H1 (cell line): Measurements from ENCODE around the gene SSTR4. TPM values are rescaled to one million over a fixed set of nuclear protein-coding genes. Genes with fewer than 3 reads are reported as not detected.
"Not testable (repeated sequence)": the region's sequence is repeated elsewhere in the genome, so short reads cannot be mapped to it uniquely, and the experiment has no call there.

Experiments used
- CTCF ChIA-PET: fragments of 300-600 bp; sonication (Branson Sonifier 250); formaldehyde crosslinking; loops from one replicate; lab custom pipeline; 2021; ENCODE audit not compliant: partially characterized antibody; lab: Charles Lee
- POLR2A ChIA-PET: fragments of 300-600 bp; sonication (Branson Sonifier 250); formaldehyde crosslinking; loops from one replicate; lab custom pipeline; 2021; ENCODE audit warnings: inconsistent platforms; ENCODE audit not compliant: partially characterized antibody; lab: Charles Lee
- DNase-seq, 2 experiments: peaks; one replicate each; pipeline versions ENCODE4 v3.0.0 to v3.0.0-alpha.2; 2010 to 2022; ENCODE audit warnings: low spot score in 2 of 2, low read depth in 1 of 2, mixed read lengths in 1 of 2
- FAIRE-seq: peaks from 2 replicates; lab custom pipeline; 2011; peaks lifted over from hg19 to GRCh38; lab: Jason Lieb, UNC
- H2AFZ ChIP-seq: 2 replicates; pipeline ENCODE4 v1.8.1; 2012; ENCODE audit warnings: low read length, inconsistent platforms
- H2AK5ac ChIP-seq: 2 replicates; pipeline ENCODE4 v1.6.1; 2013; ENCODE audit warnings: low read depth, low read length
- H2BK120ac ChIP-seq: replicated peaks from 2 replicates; pipeline ENCODE3; 2013; ENCODE audit warnings: low read depth, low read length, inconsistent platforms
- H2BK12ac ChIP-seq: 2 replicates; pipeline ENCODE4 v1.6.1; 2013; ENCODE audit warnings: low read depth, low read length
- H2BK15ac ChIP-seq: 2 replicates; pipeline ENCODE4 v1.6.1; 2013; ENCODE audit warnings: low read length
- H2BK20ac ChIP-seq: 2 replicates; pipeline ENCODE4 v1.6.1; 2013; ENCODE audit warnings: low read length
- H2BK5ac ChIP-seq: 2 replicates; pipeline ENCODE4 v1.6.1; 2013; ENCODE audit warnings: low read depth, low read length
- H3K14ac ChIP-seq: 2 replicates; pipeline ENCODE4 v1.6.1; 2013; ENCODE audit warnings: inconsistent platforms; ENCODE audit not compliant: insufficient read length
- H3K18ac ChIP-seq: 2 replicates; pipeline ENCODE4 v1.6.1; 2013; ENCODE audit warnings: low read length; ENCODE audit errors: extremely low read depth
- H3K23ac ChIP-seq: 2 replicates; pipeline ENCODE4 v1.6.1; 2013; ENCODE audit warnings: inconsistent platforms; ENCODE audit not compliant: insufficient read length
- H3K23me2 ChIP-seq: 2 replicates; pipeline ENCODE4 v1.6.1; 2013; ENCODE audit warnings: low read depth, low read length
- H3K27ac ChIP-seq: 2 replicates; pipeline ENCODE4 v1.6.1; 2011; ENCODE audit warnings: low read depth, low read length, inconsistent platforms
- H3K27me3 ChIP-seq, 4 experiments: replicated peaks in 1 of 4; 1 replicate in 1 of 4; 2 replicates in 3 of 4; pipeline versions ENCODE4 v1.6.1 to v1.8.1; 2011 to 2013; ENCODE audit warnings: low read length in 3 of 4, mild to moderate bottlenecking in 3 of 4, inconsistent platforms in 2 of 4, mixed read lengths in 2 of 4, moderate library complexity in 1 of 4; ENCODE audit not compliant: control insufficient read depth in 3 of 4, insufficient read depth in 3 of 4; ENCODE audit errors: extremely low read depth in 1 of 4
- H3K36me3 ChIP-seq, 4 experiments: 2 replicates each; pipeline versions ENCODE4 v1.6.1 to v1.8.1; 2011 to 2013; ENCODE audit warnings: mild to moderate bottlenecking in 4 of 4, low read length in 3 of 4, moderate library complexity in 2 of 4, control low read depth in 1 of 4, inconsistent platforms in 1 of 4; ENCODE audit not compliant: insufficient read depth in 4 of 4, control insufficient read depth in 2 of 4
- H3K4ac ChIP-seq: replicated peaks from 2 replicates; pipeline ENCODE3; 2013; ENCODE audit warnings: low read length, low read depth, mixed read lengths, inconsistent platforms; ENCODE audit not compliant: insufficient read length
- H3K4me1 ChIP-seq, 4 experiments: replicated peaks in 1 of 4; 1 replicate in 1 of 4; 2 replicates in 3 of 4; pipeline versions ENCODE4 v1.6.1 to v1.8.1; 2011 to 2013; ENCODE audit warnings: low read length in 3 of 4, inconsistent platforms in 2 of 4, mixed read lengths in 1 of 4; ENCODE audit not compliant: insufficient read depth in 4 of 4, control insufficient read depth in 3 of 4
- H3K4me2 ChIP-seq, 2 experiments: 2 replicates each; pipeline versions ENCODE4 v1.6.1 to v1.8.1; 2011 to 2013; ENCODE audit warnings: low read depth in 2 of 2, low read length in 2 of 2, control low read depth in 1 of 2, inconsistent platforms in 1 of 2, mild to moderate bottlenecking in 1 of 2; ENCODE audit not compliant: insufficient read depth in 1 of 2
- H3K4me3 ChIP-seq, 4 experiments: fragments of 200-600, 300-600 bp in 1 of 4; sonication (generic), shearing (Covaris generic), sonication (Bioruptor Twin) in 1 of 4; 2 replicates each; pipeline versions ENCODE4 v1.5.1 to v1.8.1; 2011 to 2016; ENCODE audit warnings: low read length in 4 of 4, low read depth in 3 of 4, control low read depth in 2 of 4, inconsistent platforms in 2 of 4, mild to moderate bottlenecking in 2 of 4, mixed read lengths in 1 of 4, moderate library complexity in 1 of 4; ENCODE audit not compliant: insufficient read depth in 2 of 4; ENCODE audit errors: extremely low read depth in 1 of 4
- H3K56ac ChIP-seq: replicated peaks from 2 replicates; pipeline ENCODE3; 2013; ENCODE audit warnings: low read depth, mild to moderate bottlenecking, mixed read lengths, low read length, inconsistent platforms; ENCODE audit not compliant: insufficient read length
- H3K79me1 ChIP-seq: 2 replicates; pipeline ENCODE4 v1.6.1; 2013; ENCODE audit warnings: low read depth, low read length, control low read depth
- H3K79me2 ChIP-seq, 2 experiments: 2 replicates each; pipeline versions ENCODE4 v1.6.1 to v1.8.1; 2012 to 2013; ENCODE audit warnings: low read length in 2 of 2, mild to moderate bottlenecking in 2 of 2, inconsistent platforms in 1 of 2; ENCODE audit not compliant: insufficient read depth in 2 of 2, control insufficient read depth in 1 of 2
- H3K9ac ChIP-seq, 4 experiments: replicated peaks in 1 of 4; 1 replicate in 1 of 4; 2 replicates in 3 of 4; pipeline versions ENCODE4 v1.6.1 to v1.8.1; 2011 to 2013; ENCODE audit warnings: low read depth in 3 of 4, low read length in 3 of 4, control low read depth in 2 of 4, mild to moderate bottlenecking in 2 of 4, moderate library complexity in 2 of 4, inconsistent platforms in 1 of 4; ENCODE audit errors: extremely low read depth in 1 of 4
- H3K9me3 ChIP-seq, 2 experiments: 2 replicates each; pipeline versions ENCODE4 v1.6.1 to v1.8.1; 2012 to 2013; ENCODE audit warnings: mild to moderate bottlenecking in 2 of 2, moderate library complexity in 2 of 2, control low read depth in 1 of 2, inconsistent platforms in 1 of 2, low read depth in 1 of 2, low read length in 1 of 2, mixed read lengths in 1 of 2; ENCODE audit not compliant: insufficient read depth in 2 of 2
- H4K20me1 ChIP-seq, 2 experiments: replicated peaks in 1 of 2; 2 replicates each; pipeline versions ENCODE3 to v1.8.1; 2011 to 2013; ENCODE audit warnings: inconsistent platforms in 2 of 2, low read length in 2 of 2, mild to moderate bottlenecking in 1 of 2; ENCODE audit not compliant: insufficient read depth in 2 of 2, control insufficient read depth in 1 of 2
- H4K5ac ChIP-seq: 2 replicates; pipeline ENCODE4 v1.6.1; 2013; ENCODE audit warnings: low read length, low read depth, mixed read lengths, inconsistent platforms; ENCODE audit not compliant: insufficient read length
- H4K8ac ChIP-seq: 2 replicates; pipeline ENCODE4 v1.8.0; 2013; ENCODE audit warnings: mild to moderate bottlenecking, moderate library complexity, low read length, inconsistent platforms; ENCODE audit not compliant: insufficient read depth; ENCODE audit errors: extremely low read depth
- H4K91ac ChIP-seq: replicated peaks from 2 replicates; pipeline ENCODE3; 2013; ENCODE audit warnings: low read length, mixed read lengths, inconsistent platforms; ENCODE audit not compliant: insufficient read length
- BCL11A ChIP-seq, 2 experiments: IDR thresholded peaks; one replicate each; pipeline ENCODE4 v1.6.1; 2011; ENCODE audit warnings: low read depth in 2 of 2, low read length in 2 of 2, mild to moderate bottlenecking in 2 of 2
- CHD2 ChIP-seq: IDR thresholded peaks from 2 replicates; pipeline ENCODE4 v1.6.1; 2012; ENCODE audit warnings: low read length, improper control_type of control experiment
- WGBS, 2 experiments: shearing (Covaris generic) in 1 of 2; methylation state at CpG; one replicate each; pipeline versions ENCODE4 v1.1.6 to v1.1.7; 2013 to 2015; ENCODE audit warnings: low lambda C conversion rate in 2 of 2, mixed read lengths in 2 of 2, inconsistent platforms in 1 of 2, low coverage in 1 of 2, missing lambda C conversion rate in 1 of 2; ENCODE audit not compliant: insufficient replicate concordance in 2 of 2, insufficient coverage in 1 of 2, insufficient read length in 1 of 2; ENCODE audit errors: extremely low coverage in 1 of 2, missing lambda C conversion rate in 1 of 2; 5-methylcytosine and 5-hydroxymethylcytosine counted together
- polyA plus RNA-seq, 7 experiments: library from polyadenylated mRNA; depleted of rRNA in 3 of 7; stranded (reverse) in 5 of 7; unstranded in 2 of 7; fragments of >200 nt in 5 of 7; fragments of 200-250 nt in 2 of 7; gene quantifications; 1 replicate in 5 of 7; 2 replicates in 1 of 7; 4 replicates in 1 of 7; pipeline versions ENCODE4 v1.2.1 to v1.2.3, GENCODE V29; 2011 to 2013; ENCODE audit warnings: missing spikeins in 2 of 7, mixed read lengths in 2 of 7
- total RNA-seq: library from RNA; stranded (reverse); fragmentation: NEBNext Ultra II Directional; extraction: Animal tissue kit (Norgen Biotek cat#: 25700); gene quantifications from 2 replicates; pipeline ENCODE4 v1.2.1, GENCODE V29; 2021

SSTR4 gene
- total and polyA plus RNA-seq, 2 of the 8 experiments (the other 6 are each of a cell fraction or from before 2014, with no cell fraction given), result 0.05 TPM; not detected in 1

DNA sequence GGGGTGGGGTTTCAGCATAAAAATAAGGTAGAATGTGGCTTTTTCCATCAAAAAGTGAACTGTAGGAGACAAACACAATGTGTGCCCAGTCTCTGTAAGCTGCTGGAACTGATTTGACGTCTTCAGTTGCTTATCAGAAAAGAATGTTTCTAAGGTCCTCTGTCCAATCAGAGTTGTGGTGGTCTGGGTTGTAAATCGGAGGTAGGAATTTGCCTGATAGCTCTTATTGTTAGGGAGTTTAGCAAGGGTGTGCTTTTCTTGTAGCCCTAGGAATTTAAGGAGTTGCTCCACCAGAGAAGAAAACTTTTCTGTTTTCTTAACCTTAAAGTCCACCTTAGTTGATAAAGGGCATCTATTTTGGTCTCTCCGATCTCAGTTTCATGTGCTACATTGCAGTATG, 10.4 kb upstream of the SSTR4 start (continued):
- TF ChIP-seq CHD2 (no peak), BCL11A (IDR thresholded peaks at IDR 0.05; ENCODE audit: low read depth in 2 of 2, low read length in 2 of 2) (no peak)

DNA sequence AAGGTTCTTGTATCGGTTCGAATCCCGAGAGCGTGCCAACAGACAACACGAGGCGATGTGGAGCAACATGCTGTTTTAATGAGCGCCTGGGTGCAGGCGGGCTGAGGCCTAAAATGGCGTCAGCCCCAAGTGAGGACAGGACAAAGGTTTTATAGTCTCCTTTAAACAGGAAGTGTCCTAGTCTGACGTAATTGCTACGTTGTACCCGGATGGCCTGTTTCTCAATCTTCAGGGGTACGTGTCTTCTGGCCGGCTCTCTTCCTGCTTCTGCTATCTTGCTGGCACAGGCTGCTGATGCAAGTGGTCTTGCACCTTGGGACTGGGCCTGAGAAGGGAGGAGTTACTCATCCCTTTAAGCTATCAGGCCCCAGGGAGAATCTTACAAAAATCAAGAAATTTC, 9.6 kb upstream of the SSTR4 start:
- H3K4me3 ChIP-seq, POLR2A ChIA-PET, H3K36me3 ChIP-seq, H4K91ac ChIP-seq, H3K4me1 ChIP-seq, H3K27me3 ChIP-seq, H3K23me2 ChIP-seq, DNase-seq, H3K79me2 ChIP-seq, H4K20me1 ChIP-seq, H2AK5ac ChIP-seq, H3K23ac ChIP-seq, H3K4ac ChIP-seq, FAIRE-seq, H4K5ac ChIP-seq, H3K9me3 ChIP-seq, H3K79me1 ChIP-seq, H3K4me2 ChIP-seq, H3K9ac ChIP-seq, H4K8ac ChIP-seq, H3K27ac ChIP-seq, H2AFZ ChIP-seq, H2BK5ac ChIP-seq, H3K56ac ChIP-seq, H2BK15ac ChIP-seq, H3K14ac ChIP-seq, H2BK120ac ChIP-seq, H2BK20ac ChIP-seq, H3K18ac ChIP-seq: not testable (repeated sequence)
- CTCF ChIA-PET, result interaction anchor here (1.3 to 2.2 kb wide), 4 partner anchors 9 to 317 kb away, joined by 3 to 10 read pairs (median 6); partner anchors contain the start of gene SSTR4
- 96% methylated on average over 14 of the region's 14 CpGs; no CpG with 5 or more reads in 1 of the 2 experiments for WGBS, 2 experiments
- peak overlapping the region; percentile 17; the same call in 1 of the 2 replicates for H2BK12ac ChIP-seq
